IMR-90 (cell line): ENCODE data around the gene CLNK. TPM values are rescaled to one million over a fixed set of nuclear protein-coding genes. Genes with fewer than 3 reads are reported as not detected.

Source experiments
- ATAC-seq: fragments of 200-7000 bp; cut with Tn5 transposase; 2 replicates; pipeline ENCODE4 v1.9.1; 2020; ENCODE audit warnings: low read depth, mild to moderate bottlenecking, moderate library complexity
- BruUV-seq: library from RNA; stranded (reverse); fragments of 400-500 nt; replicated peaks from 2 replicates; lab custom pipeline; 2021; lab: Mats Ljungman, UMichigan
- CTCF ChIA-PET: fragments of 300-600 bp; formaldehyde crosslinking; extraction: SDS; loops from one replicate; lab custom pipeline; 2021; ENCODE audit warnings: antibody characterized with exemption; lab: Yijun Ruan, JAX
- POLR2A ChIA-PET: fragments of 300-600 bp; sonication (Branson Sonifier 250); formaldehyde crosslinking; loops from one replicate; lab custom pipeline; 2022; ENCODE audit warnings: antibody characterized with exemption; ENCODE audit not compliant: unreplicated experiment; lab: Charles Lee
- DNase-seq: peaks from one replicate; pipeline ENCODE4 v3.0.0; 2013
- H2AFZ ChIP-seq: replicated peaks from 2 replicates; pipeline ENCODE3; 2013; ENCODE audit warnings: low read length, mild to moderate bottlenecking; ENCODE audit not compliant: poor library complexity
- H2AK5ac ChIP-seq: 2 replicates; pipeline ENCODE4 v1.6.1; 2013; ENCODE audit warnings: low read depth, low read length, inconsistent platforms
- H2AK9ac ChIP-seq: replicated peaks from 2 replicates; pipeline ENCODE3; 2013; ENCODE audit warnings: mild to moderate bottlenecking, low read depth, low read length, moderate library complexity; ENCODE audit not compliant: poor library complexity
- H2BK120ac ChIP-seq: 2 replicates; pipeline ENCODE4 v1.6.1; 2013; ENCODE audit warnings: low read depth, low read length, inconsistent platforms
- H2BK15ac ChIP-seq: 3 replicates; pipeline ENCODE4 v1.6.1; 2013; ENCODE audit warnings: low read depth, low read length, inconsistent platforms
- H2BK20ac ChIP-seq: 2 replicates; pipeline ENCODE4 v1.6.1; 2013; ENCODE audit warnings: low read depth, mild to moderate bottlenecking, inconsistent platforms, low read length, moderate library complexity
- H2BK5ac ChIP-seq: 2 replicates; pipeline ENCODE4 v1.6.1; 2013; ENCODE audit warnings: mild to moderate bottlenecking, low read depth, low read length, inconsistent platforms; ENCODE audit not compliant: poor library complexity, severe bottlenecking
- H3K14ac ChIP-seq: replicated peaks from 2 replicates; pipeline ENCODE4 v1.6.1; 2013; ENCODE audit warnings: low read depth, low read length, inconsistent platforms
- H3K18ac ChIP-seq: 2 replicates; pipeline ENCODE4 v1.6.1; 2013; ENCODE audit warnings: low read depth, low read length, control low read depth
- H3K23ac ChIP-seq: 2 replicates; pipeline ENCODE4 v1.6.1; 2013; ENCODE audit warnings: low read depth, low read length, inconsistent platforms
- H3K27ac ChIP-seq: 2 replicates; pipeline ENCODE4 v1.5.1; 2013; ENCODE audit warnings: mild to moderate bottlenecking, control low read depth, low read length; ENCODE audit not compliant: insufficient read depth
- H3K27me3 ChIP-seq: 2 replicates; pipeline ENCODE4 v1.6.1; 2013; ENCODE audit warnings: low read length; ENCODE audit not compliant: control insufficient read depth, insufficient read depth
- H3K36me3 ChIP-seq: 2 replicates; pipeline ENCODE4 v1.6.1; 2013; ENCODE audit warnings: low read length, mixed read lengths; ENCODE audit not compliant: control insufficient read depth, insufficient read depth
- H3K4ac ChIP-seq: 2 replicates; pipeline ENCODE4 v1.6.1; 2013; ENCODE audit warnings: low read depth, low read length, inconsistent platforms
- H3K4me1 ChIP-seq: 2 replicates; pipeline ENCODE4 v1.6.1; 2013; ENCODE audit warnings: low read length, mixed read lengths; ENCODE audit not compliant: control insufficient read depth, insufficient read depth
- H3K4me2 ChIP-seq: 2 replicates; pipeline ENCODE4 v1.6.1; 2013; ENCODE audit warnings: low read depth, mild to moderate bottlenecking, control low read depth, low read length, moderate library complexity
- H3K4me3 ChIP-seq: 2 replicates; pipeline ENCODE4 v1.5.1; 2013; ENCODE audit warnings: low read depth, mild to moderate bottlenecking, control low read depth, low read length, moderate library complexity; ENCODE audit not compliant: insufficient read depth
- H3K56ac ChIP-seq: 2 replicates; pipeline ENCODE4 v1.6.1; 2013; ENCODE audit warnings: low read length, inconsistent platforms; ENCODE audit not compliant: insufficient read depth; ENCODE audit errors: extremely low read depth
- H3K79me1 ChIP-seq, 2 experiments: 2 replicates each; pipeline ENCODE4 v1.6.1; 2013; ENCODE audit warnings: low read length in 2 of 2, inconsistent platforms in 1 of 2, low read depth in 1 of 2
- H3K9ac ChIP-seq: 2 replicates; pipeline ENCODE4 v1.6.1; 2013; ENCODE audit warnings: low read depth, low read length, control low read depth
- H3K9me1 ChIP-seq: 2 replicates; pipeline ENCODE4 v1.6.1; 2013; ENCODE audit warnings: low read length, inconsistent platforms; ENCODE audit not compliant: insufficient read depth
- H3K9me3 ChIP-seq: 2 replicates; pipeline ENCODE4 v1.6.1; 2013; ENCODE audit warnings: low read length; ENCODE audit not compliant: control insufficient read depth, insufficient read depth
- H4K20me1 ChIP-seq: 2 replicates; pipeline ENCODE4 v1.6.1; 2013; ENCODE audit warnings: low read length, inconsistent platforms; ENCODE audit not compliant: insufficient read depth
- H4K5ac ChIP-seq: 2 replicates; pipeline ENCODE4 v1.6.1; 2013; ENCODE audit warnings: mild to moderate bottlenecking, low read depth, low read length, control low read depth
- H4K8ac ChIP-seq, 2 experiments: 2 replicates each; pipeline ENCODE4 v1.6.1; 2013; ENCODE audit warnings: low read depth in 2 of 2, low read length in 2 of 2, control low read depth in 1 of 2, inconsistent platforms in 1 of 2
- H4K91ac ChIP-seq: 2 replicates; pipeline ENCODE4 v1.6.1; 2013; ENCODE audit warnings: low read depth, low read length, inconsistent platforms; ENCODE audit not compliant: insufficient read depth
- BHLHE40 ChIP-seq: fragments of 150-350 bp; IDR thresholded peaks from 2 replicates; pipeline ENCODE4 v1.6.1; 2016; ENCODE audit warnings: mild to moderate bottlenecking, low read depth, low read length
- CHD1 ChIP-seq: IDR thresholded peaks from 2 replicates; pipeline ENCODE4 v1.6.1; 2012; ENCODE audit warnings: low read depth, low read length, improper control_type of control experiment
- MAFK ChIP-seq: IDR thresholded peaks from 2 replicates; pipeline ENCODE4 v1.6.1; 2012; ENCODE audit warnings: low read depth, low read length, improper control_type of control experiment
- MAZ ChIP-seq: IDR thresholded peaks from 2 replicates; pipeline ENCODE4 v1.6.1; 2012; ENCODE audit warnings: low read depth, mild to moderate bottlenecking, low read length, improper control_type of control experiment, moderate library complexity, borderline replicate concordance
- MXI1 ChIP-seq: IDR thresholded peaks from 2 replicates; pipeline ENCODE4 v1.6.1; 2012; ENCODE audit warnings: low read depth, mild to moderate bottlenecking, low read length, moderate library complexity, borderline replicate concordance
- RAD21 ChIP-seq: IDR thresholded peaks from 2 replicates; pipeline ENCODE4 v1.6.1; 2012; ENCODE audit warnings: low read length, improper control_type of control experiment
- whole genome bisulfite sequencing, 2 experiments: methylation state at CpG; one replicate each; pipeline versions ENCODE4 v1.1.5 to v1.1.7; 2013; ENCODE audit warnings: missing lambda C conversion rate in 2 of 2; ENCODE audit not compliant: insufficient read length in 1 of 2; ENCODE audit errors: extremely low coverage in 2 of 2; 5-methylcytosine and 5-hydroxymethylcytosine counted together
- dilution Hi-C: fragments of 300-500 bp; cut with HindIII; formaldehyde crosslinking; loops from one replicate; pipeline ENCODE4 v1.14.3; 2018; ENCODE audit warnings: low sequenced_read_pairs; ENCODE audit not compliant: unreplicated experiment
- in situ Hi-C: fragments of 300-500 bp; cut with MboI; formaldehyde crosslinking; loops from 3 replicates; pipeline ENCODE4 v1.14.3; 2019; ENCODE audit warnings: low sequenced_read_pairs, inconsistent platforms, mixed read lengths
- intact Hi-C: fragments of 100-400 bp; cut with micrococcal nuclease; formaldehyde crosslinking; loops from 2 replicates; pipeline ENCODE4 v1.10.0; 2022
- polyA plus RNA-seq, 3 experiments: library from polyadenylated mRNA; depleted of rRNA; stranded (reverse); fragments of >200 nt; gene quantifications; 2 replicates each; pipeline ENCODE4 v1.2.3, GENCODE V29; 2012; ENCODE audit warnings: low replicate concordance in 1 of 3
- total RNA-seq: library from RNA; depleted of rRNA; stranded (reverse); fragments of >200 nt; gene quantifications from 2 replicates; pipeline ENCODE4 v1.2.3, GENCODE V29; 2012
- TF ChIP-seq, protein P1 (sequence below): fragments of 150-350 bp; IDR thresholded peaks from 2 replicates; pipeline ENCODE4 v1.6.1; 2016; ENCODE audit warnings: low read depth, mild to moderate bottlenecking, low read length, moderate library complexity, borderline replicate concordance

The CLNK gene
- total and polyA plus RNA-seq, 2 of the 4 experiments (the other 2 are of a cell fraction), result not detected

DNA sequence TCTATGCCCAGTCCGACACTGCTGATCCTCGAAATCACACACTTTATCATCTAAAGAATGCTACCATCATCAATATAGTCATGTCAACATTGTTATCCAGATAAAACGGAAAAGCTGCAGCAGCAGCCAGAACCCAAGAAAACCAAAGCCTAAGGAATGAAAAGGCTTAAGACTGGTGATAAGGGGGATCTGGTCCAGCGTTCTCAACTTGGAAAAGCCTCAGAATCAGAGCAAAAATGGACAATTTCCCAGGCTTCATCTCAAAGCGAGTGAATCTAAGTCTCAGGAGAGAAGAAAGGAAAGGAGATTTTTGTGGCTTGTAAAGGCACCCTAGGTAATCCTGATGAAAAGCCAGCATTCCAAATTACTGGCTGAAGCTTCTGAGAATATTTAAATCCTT, 235.6 kb downstream of the CLNK start:
- Histone ChIP-seq H4K5ac (no peak overlapping the region), H3K9me1 (no peaks in the 10 kb centered on the region), H3K23ac (no peak overlapping the region), H3K79me1 (peaks cover 13 to 31% of the 10 kb centered on the region in 2 experiments; a peak in 3 of 4 replicates), H4K91ac (no peak overlapping the region), H4K8ac (no peak overlapping the region), H2BK20ac (no peak overlapping the region), H3K9me3 (peaks cover 25% of the 10 kb centered on the region), H3K36me3 (peaks cover 39% of the 10 kb centered on the region), H3K4ac (no peak overlapping the region), H2BK15ac (no peak overlapping the region), H3K14ac (no peak overlapping the region), H2AK5ac (no peak overlapping the region), H4K20me1 (no peaks in the 10 kb centered on the region), H2BK5ac (no peak overlapping the region), H3K9ac (no peak overlapping the region), H3K4me3 (no peak overlapping the region), H2AK9ac (no peak overlapping the region), H3K27me3 (no peaks in the 10 kb centered on the region), H3K56ac (no peak overlapping the region), H3K27ac (no peak overlapping the region), H3K4me1 (no peaks in the 10 kb centered on the region), H3K4me2 (no peak overlapping the region), H2BK120ac (no peak overlapping the region), H3K18ac (no peak overlapping the region), H2AFZ (no peak overlapping the region)
- ChIA-PET CTCF (interaction anchor here (1.7 kb wide), 1 partner anchor 12 kb away, joined by 4 read pairs; no protein-coding TSS in a partner anchor), POLR2A (no interaction called here)
- no CpG with 5 or more reads among the region's 5 CpGs for whole genome bisulfite sequencing, 2 experiments
- in situ Hi-C loops (no loop called here), dilution Hi-C loops (no loop called here), intact Hi-C loops (no loop called here)
- BruUV-seq, result no TSS peak
- TF ChIP-seq MXI1, result no peak
- TF ChIP-seq RAD21, result no peak
- no peak for TF ChIP-seq MAZ
- TF ChIP-seq CHD1, result no peak
- TF ChIP-seq BHLHE40, result no peak
- TF ChIP-seq, protein P1, sequence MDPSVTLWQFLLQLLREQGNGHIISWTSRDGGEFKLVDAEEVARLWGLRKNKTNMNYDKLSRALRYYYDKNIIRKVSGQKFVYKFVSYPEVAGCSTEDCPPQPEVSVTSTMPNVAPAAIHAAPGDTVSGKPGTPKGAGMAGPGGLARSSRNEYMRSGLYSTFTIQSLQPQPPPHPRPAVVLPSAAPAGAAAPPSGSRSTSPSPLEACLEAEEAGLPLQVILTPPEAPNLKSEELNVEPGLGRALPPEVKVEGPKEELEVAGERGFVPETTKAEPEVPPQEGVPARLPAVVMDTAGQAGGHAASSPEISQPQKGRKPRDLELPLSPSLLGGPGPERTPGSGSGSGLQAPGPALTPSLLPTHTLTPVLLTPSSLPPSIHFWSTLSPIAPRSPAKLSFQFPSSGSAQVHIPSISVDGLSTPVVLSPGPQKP, result no peak
- no peak for TF ChIP-seq MAFK
- ATAC-seq (no peak), DNase-seq (no peak)
